ENCODE results near the gene CEP170B.
"Not testable (repeated sequence)": the region's sequence is repeated elsewhere in the genome, so short reads cannot be mapped to it uniquely, and the experiment has no call there.

Gene CEP170B

DNA sequence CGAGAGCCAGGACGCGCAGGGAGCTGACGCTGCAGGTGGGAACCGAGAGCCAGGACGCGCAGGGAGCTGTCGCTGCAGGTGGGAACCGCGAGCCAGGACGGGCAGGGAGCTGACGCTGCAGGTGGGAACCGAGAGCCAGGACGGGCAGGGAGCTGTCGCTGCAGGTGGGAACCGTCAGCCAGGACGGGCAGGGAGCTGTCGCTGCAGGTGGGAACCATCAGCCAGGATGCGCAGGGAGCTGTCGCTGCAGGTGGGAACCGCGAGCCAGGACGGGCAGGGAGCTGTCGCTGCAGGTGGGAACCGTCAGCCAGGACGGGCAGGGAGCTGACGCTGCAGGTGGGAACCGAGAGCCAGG is 40.5 kb downstream of the CEP170B start:
- H4K5ac ChIP-seq (ENCODE audit: low read length); H2BK120ac ChIP-seq (ENCODE audit: low read depth, low read length); H3K27me3 ChIP-seq (ENCODE audit: insufficient read depth, low read length, poor library complexity); H2AK5ac ChIP-seq (ENCODE audit: low read length); H3K79me1 ChIP-seq (ENCODE audit: low read length); H3K23ac ChIP-seq (ENCODE audit: low read length); H3K4ac ChIP-seq (ENCODE audit: low read depth, low read length); H3K27ac ChIP-seq (ENCODE audit: low read depth, low read length); H3K4me2 ChIP-seq (ENCODE audit: low read length); H3K56ac ChIP-seq (ENCODE audit: low read length); H4K8ac ChIP-seq (ENCODE audit: low read depth, low read length); H3K18ac ChIP-seq (ENCODE audit: low read length); H3K9ac ChIP-seq (ENCODE audit: low read length); H2BK5ac ChIP-seq (ENCODE audit: low read length); H2BK15ac ChIP-seq (replicated peaks; ENCODE audit: low read depth); DNase-seq; H3K4me1 ChIP-seq (ENCODE audit: control insufficient read depth, low read depth, low read length); H3K4me3 ChIP-seq (ENCODE audit: low read length); H3K36me3 ChIP-seq (ENCODE audit: control insufficient read depth, insufficient read depth, low read length); H3K79me2 ChIP-seq (ENCODE audit: control insufficient read depth, insufficient read depth, low read length): not testable (repeated sequence)
- WGBS (ENCODE audit: extremely low coverage, insufficient coverage, low lambda C conversion rate) = no CpG with 5 or more reads among the region's 28 CpGs

DNA sequence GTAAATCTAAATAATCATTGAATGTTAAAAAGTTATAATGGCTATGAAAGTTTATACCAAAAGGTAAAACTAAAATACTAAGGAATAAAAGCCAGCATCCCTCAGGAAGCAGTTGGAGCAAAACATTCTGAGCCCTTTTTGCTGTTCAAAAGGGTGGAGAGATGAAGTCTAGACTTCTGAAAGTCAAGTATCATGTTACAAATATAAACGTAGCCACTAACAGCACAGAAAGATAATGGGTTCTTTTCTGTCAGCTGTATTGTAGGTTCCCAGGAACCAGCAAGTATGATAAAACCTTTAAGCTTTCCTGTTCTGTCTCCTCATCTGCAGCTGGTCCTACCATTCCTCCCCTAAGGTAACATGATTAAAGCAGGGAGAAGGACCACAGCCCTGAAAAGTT is 43.2 kb downstream of the CEP170B start:
- Histone ChIP-seq H2BK15ac (replicated peaks; ENCODE audit: low read depth) (no peak overlapping the region), H3K4me3 (ENCODE audit: low read length) (no peak overlapping the region), H3K27ac (ENCODE audit: low read depth, low read length) (no peak overlapping the region), H3K27me3 (ENCODE audit: insufficient read depth, low read length, poor library complexity) (no peaks in the 10 kb centered on the region), H2BK5ac (ENCODE audit: low read length) (no peak overlapping the region), H2BK120ac (ENCODE audit: low read depth, low read length) (no peak overlapping the region), H3K79me2 (ENCODE audit: control insufficient read depth, insufficient read depth, low read length) (no peaks in the 10 kb centered on the region), H4K8ac (ENCODE audit: low read depth, low read length) (no peak overlapping the region), H3K9ac (ENCODE audit: low read length) (no peak overlapping the region), H3K56ac (ENCODE audit: low read length) (no peak overlapping the region), H4K5ac (ENCODE audit: low read length) (no peak overlapping the region), H3K4ac (ENCODE audit: low read depth, low read length) (no peak overlapping the region), H3K36me3 (ENCODE audit: control insufficient read depth, insufficient read depth, low read length) (no peaks in the 10 kb centered on the region), H3K79me1 (ENCODE audit: low read length) (no peaks in the 10 kb centered on the region), H3K4me1 (ENCODE audit: control insufficient read depth, low read depth, low read length) (no peaks in the 10 kb centered on the region), H3K4me2 (ENCODE audit: low read length) (no peak overlapping the region), H2AK5ac (ENCODE audit: low read length) (no peak overlapping the region), H3K18ac (ENCODE audit: low read length) (no peak overlapping the region), H3K23ac (ENCODE audit: low read length) (no peak overlapping the region)
- DNase-seq = no peak
- no CpG with 5 or more reads among the region's 1 CpG for WGBS (ENCODE audit: extremely low coverage, insufficient coverage, low lambda C conversion rate)

DNA sequence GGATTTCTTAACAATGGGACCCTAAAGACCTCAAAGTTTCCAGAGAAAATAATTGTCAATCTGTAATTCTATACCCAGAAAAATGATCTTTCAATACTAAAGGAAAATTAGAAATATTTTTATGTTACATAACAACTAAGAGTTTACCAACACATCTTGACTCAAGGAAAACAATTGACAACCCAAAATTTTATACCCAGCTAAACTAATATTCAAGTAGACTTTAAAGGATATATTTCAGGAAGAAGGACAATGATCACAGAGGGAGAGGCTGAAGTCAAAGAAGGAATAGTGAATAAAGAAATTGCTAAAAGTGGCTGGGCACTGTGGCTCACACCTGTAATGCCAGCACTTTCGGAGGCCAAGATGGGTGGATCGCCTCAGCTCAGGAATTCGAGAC is 47.0 kb downstream of the CEP170B start:
- no peak overlapping the region for H4K8ac ChIP-seq (ENCODE audit: low read depth, low read length)
- no peak overlapping the region for H3K4me2 ChIP-seq (ENCODE audit: low read length)
- H2AK5ac ChIP-seq (ENCODE audit: low read length) = no peak overlapping the region
- no peak overlapping the region for H4K5ac ChIP-seq (ENCODE audit: low read length)
- no peak overlapping the region for H3K4me3 ChIP-seq (ENCODE audit: low read length)
- DNase-seq = no peak
- no peak overlapping the region for H3K4ac ChIP-seq (ENCODE audit: low read depth, low read length)
- no peaks in the 10 kb centered on the region for H3K79me1 ChIP-seq (ENCODE audit: low read length)
- no CpG with 5 or more reads among the region's 3 CpGs for WGBS (ENCODE audit: extremely low coverage, insufficient coverage, low lambda C conversion rate)
- no peak overlapping the region for H3K23ac ChIP-seq (ENCODE audit: low read length)
- H3K9ac ChIP-seq (ENCODE audit: low read length) = no peak overlapping the region
- no peaks in the 10 kb centered on the region for H3K4me1 ChIP-seq (ENCODE audit: control insufficient read depth, low read depth, low read length)
- H2BK15ac ChIP-seq (replicated peaks; ENCODE audit: low read depth) = no peak overlapping the region
- H3K56ac ChIP-seq (ENCODE audit: low read length) = no peak overlapping the region
- H2BK5ac ChIP-seq (ENCODE audit: low read length) = no peak overlapping the region
- H3K27ac ChIP-seq (ENCODE audit: low read depth, low read length) = no peak overlapping the region
- no peaks in the 10 kb centered on the region for H3K36me3 ChIP-seq (ENCODE audit: control insufficient read depth, insufficient read depth, low read length)
- no peaks in the 10 kb centered on the region for H3K79me2 ChIP-seq (ENCODE audit: control insufficient read depth, insufficient read depth, low read length)
- H3K18ac ChIP-seq (ENCODE audit: low read length) = no peak overlapping the region
- H3K27me3 ChIP-seq (ENCODE audit: insufficient read depth, low read length, poor library complexity) = no peaks in the 10 kb centered on the region
- no peak overlapping the region for H2BK120ac ChIP-seq (ENCODE audit: low read depth, low read length)

DNA sequence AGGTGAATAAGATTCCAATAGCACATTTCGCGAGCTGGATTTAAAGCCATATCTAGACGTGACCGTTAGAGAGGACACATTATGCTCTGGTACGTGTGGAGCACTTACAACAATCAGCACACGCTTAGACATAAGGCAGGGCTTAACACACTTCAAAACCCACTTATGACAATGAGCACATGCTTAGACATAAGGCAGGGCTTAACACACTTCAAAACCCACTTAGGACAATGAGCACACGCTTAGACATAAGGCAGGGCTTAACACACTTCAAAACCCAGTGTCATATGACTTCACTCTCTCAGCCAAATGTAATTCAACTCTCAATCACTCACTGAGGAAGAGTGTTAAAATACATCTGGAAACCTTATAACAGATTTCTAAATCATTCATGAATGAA is 48.4 kb downstream of the CEP170B start:
- WGBS (ENCODE audit: extremely low coverage, insufficient coverage, low lambda C conversion rate) = no CpG with 5 or more reads among the region's 7 CpGs
- Histone ChIP-seq H2AK5ac (ENCODE audit: low read length) (no peak overlapping the region), H3K4ac (ENCODE audit: low read depth, low read length) (no peak overlapping the region), H2BK5ac (ENCODE audit: low read length) (no peak overlapping the region), H3K56ac (ENCODE audit: low read length) (no peak overlapping the region), H3K27me3 (ENCODE audit: insufficient read depth, low read length, poor library complexity) (no peaks in the 10 kb centered on the region), H3K18ac (ENCODE audit: low read length) (no peak overlapping the region), H3K79me1 (ENCODE audit: low read length) (no peaks in the 10 kb centered on the region), H3K4me3 (ENCODE audit: low read length) (no peak overlapping the region), H3K36me3 (ENCODE audit: control insufficient read depth, insufficient read depth, low read length) (no peaks in the 10 kb centered on the region), H3K23ac (ENCODE audit: low read length) (no peak overlapping the region), H3K27ac (ENCODE audit: low read depth, low read length) (no peak overlapping the region), H4K5ac (ENCODE audit: low read length) (no peak overlapping the region), H3K9ac (ENCODE audit: low read length) (no peak overlapping the region), H4K8ac (ENCODE audit: low read depth, low read length) (no peak overlapping the region), H3K4me1 (ENCODE audit: control insufficient read depth, low read depth, low read length) (no peaks in the 10 kb centered on the region), H2BK120ac (ENCODE audit: low read depth, low read length) (no peak overlapping the region), H2BK15ac (replicated peaks; ENCODE audit: low read depth) (no peak overlapping the region), H3K79me2 (ENCODE audit: control insufficient read depth, insufficient read depth, low read length) (no peaks in the 10 kb centered on the region), H3K4me2 (ENCODE audit: low read length) (no peak overlapping the region)
- DNase-seq = no peak

DNA sequence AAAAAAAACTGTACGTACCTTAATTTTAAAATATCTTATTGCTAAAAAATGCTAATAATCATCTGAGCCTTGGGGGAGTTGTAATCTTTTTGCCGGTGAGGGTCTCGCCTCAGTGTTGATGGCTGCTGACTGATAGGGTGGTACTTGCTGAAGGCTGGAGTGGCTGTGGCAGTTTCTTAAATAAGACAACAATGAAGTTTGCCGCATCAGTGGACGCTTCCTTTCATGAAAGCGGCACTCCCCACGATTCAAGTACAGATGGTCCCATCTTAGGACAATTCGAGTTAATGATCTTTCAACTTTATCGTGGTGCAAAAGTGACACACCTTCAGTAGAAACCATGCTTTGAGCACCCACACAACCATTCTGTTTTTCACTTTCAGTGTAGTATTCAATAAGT is 52.0 kb downstream of the CEP170B start:
- no peak overlapping the region for H3K4me3 ChIP-seq (ENCODE audit: low read length)
- no peak overlapping the region for H3K4me2 ChIP-seq (ENCODE audit: low read length)
- no peaks in the 10 kb centered on the region for H3K79me1 ChIP-seq (ENCODE audit: low read length)
- no peaks in the 10 kb centered on the region for H3K27me3 ChIP-seq (ENCODE audit: insufficient read depth, low read length, poor library complexity)
- no peaks in the 10 kb centered on the region for H3K79me2 ChIP-seq (ENCODE audit: control insufficient read depth, insufficient read depth, low read length)
- no peak overlapping the region for H3K27ac ChIP-seq (ENCODE audit: low read depth, low read length)
- H2BK120ac ChIP-seq (ENCODE audit: low read depth, low read length) = no peak overlapping the region
- no peak overlapping the region for H4K5ac ChIP-seq (ENCODE audit: low read length)
- no peaks in the 10 kb centered on the region for H3K36me3 ChIP-seq (ENCODE audit: control insufficient read depth, insufficient read depth, low read length)
- H2AK5ac ChIP-seq (ENCODE audit: low read length) = no peak overlapping the region
- H3K4me1 ChIP-seq (ENCODE audit: control insufficient read depth, low read depth, low read length) = no peaks in the 10 kb centered on the region
- no peak overlapping the region for H3K56ac ChIP-seq (ENCODE audit: low read length)
- H3K23ac ChIP-seq (ENCODE audit: low read length) = no peak overlapping the region
- DNase-seq = no peak
- no CpG with 5 or more reads among the region's 9 CpGs for WGBS (ENCODE audit: extremely low coverage, insufficient coverage, low lambda C conversion rate)
- H3K9ac ChIP-seq (ENCODE audit: low read length) = no peak overlapping the region
- H4K8ac ChIP-seq (ENCODE audit: low read depth, low read length) = no peak overlapping the region
- H2BK15ac ChIP-seq (replicated peaks; ENCODE audit: low read depth) = no peak overlapping the region
- no peak overlapping the region for H2BK5ac ChIP-seq (ENCODE audit: low read length)
- no peak overlapping the region for H3K18ac ChIP-seq (ENCODE audit: low read length)
- no peak overlapping the region for H3K4ac ChIP-seq (ENCODE audit: low read depth, low read length)

DNA sequence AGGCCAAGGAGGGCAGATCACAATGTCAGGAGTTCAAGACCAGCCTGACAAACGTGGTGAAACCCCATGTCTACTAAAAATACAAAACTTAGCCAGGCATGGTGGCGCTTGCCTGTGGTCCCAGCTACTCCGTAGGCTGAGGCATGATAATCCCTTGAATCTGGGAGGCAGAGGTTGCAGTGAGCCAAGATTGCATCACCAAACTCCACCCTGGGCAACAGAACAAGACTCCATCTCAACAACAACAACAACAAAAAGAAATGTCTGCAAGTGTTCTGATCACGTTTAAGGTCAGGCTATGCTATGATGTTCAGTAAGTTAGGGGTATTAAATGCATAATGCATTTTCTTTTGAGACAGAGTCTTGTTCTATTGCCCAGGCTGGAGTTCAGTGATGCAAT is 52.9 kb downstream of the CEP170B start:
- Histone ChIP-seq H3K18ac (ENCODE audit: low read length) (no peak overlapping the region), H3K23ac (ENCODE audit: low read length) (no peak overlapping the region), H2BK5ac (ENCODE audit: low read length) (no peak overlapping the region), H2BK120ac (ENCODE audit: low read depth, low read length) (no peak overlapping the region), H3K27me3 (ENCODE audit: insufficient read depth, low read length, poor library complexity) (no peaks in the 10 kb centered on the region), H4K5ac (ENCODE audit: low read length) (no peak overlapping the region), H4K8ac (ENCODE audit: low read depth, low read length) (no peak overlapping the region), H3K79me2 (ENCODE audit: control insufficient read depth, insufficient read depth, low read length) (no peaks in the 10 kb centered on the region), H3K4ac (ENCODE audit: low read depth, low read length) (no peak overlapping the region), H3K4me1 (ENCODE audit: control insufficient read depth, low read depth, low read length) (no peaks in the 10 kb centered on the region), H2BK15ac (replicated peaks; ENCODE audit: low read depth) (no peak overlapping the region), H2AK5ac (ENCODE audit: low read length) (no peak overlapping the region), H3K56ac (ENCODE audit: low read length) (no peak overlapping the region), H3K4me2 (ENCODE audit: low read length) (no peak overlapping the region), H3K9ac (ENCODE audit: low read length) (no peak overlapping the region), H3K36me3 (ENCODE audit: control insufficient read depth, insufficient read depth, low read length) (no peaks in the 10 kb centered on the region), H3K27ac (ENCODE audit: low read depth, low read length) (no peak overlapping the region), H3K79me1 (ENCODE audit: low read length) (no peaks in the 10 kb centered on the region), H3K4me3 (ENCODE audit: low read length) (no peak overlapping the region)
- WGBS (ENCODE audit: extremely low coverage, insufficient coverage, low lambda C conversion rate) = no CpG with 5 or more reads among the region's 4 CpGs
- no peak for DNase-seq
